ENCODE results near the gene LYZL6.

GRCh38 chr17:35949401-35949800, 5.9 kb upstream of the LYZL6 start:
- no peak for TF ChIP-seq CTCF (IDR thresholded peaks at IDR 0.05)
- no peak for TF ChIP-seq POLR2A (IDR thresholded peaks at IDR 0.05)

Data from testis (tissue), 2 donors.